ENCODE measurements around the gene SLC4A7.

The SLC4A7 gene

DNA sequence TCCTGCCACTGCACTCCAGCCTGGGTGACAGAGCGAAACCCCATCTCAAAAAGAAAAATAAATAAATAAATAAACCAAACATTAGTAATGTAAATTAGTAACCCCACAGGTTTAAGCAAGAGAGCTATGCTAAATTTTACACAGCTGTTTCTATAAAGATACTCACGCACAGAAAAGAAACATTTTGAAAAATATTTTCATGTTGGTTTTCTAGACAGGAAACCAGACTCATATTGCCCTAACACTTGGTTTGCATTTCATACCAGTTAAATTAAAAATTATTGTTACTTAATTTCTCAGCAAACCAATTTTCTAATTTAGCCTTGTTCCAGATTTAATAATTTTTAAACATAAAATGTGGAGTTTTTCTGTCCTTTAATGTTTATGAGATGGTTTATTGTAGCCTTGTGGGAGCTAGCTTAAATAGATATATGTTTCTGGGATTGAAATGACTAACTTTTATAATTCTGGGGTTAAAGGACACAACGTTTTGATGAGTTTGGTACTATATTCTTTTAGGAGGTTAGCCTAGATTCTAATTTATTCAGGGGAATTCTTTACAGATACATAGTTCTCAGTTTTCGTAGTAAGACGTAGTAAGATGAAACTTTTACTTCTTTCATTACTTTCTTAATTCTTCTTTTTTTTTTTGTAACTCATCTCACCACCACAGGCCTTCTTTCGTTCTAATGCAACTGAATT, 42.6 kb upstream of the SLC4A7 start:
- Histone ChIP-seq H3K27ac (no peak overlapping the region), H3K36me3 (no peaks in the 10 kb centered on the region), H3K27me3 (no peaks in the 10 kb centered on the region), H3K4me1 (peaks cover 0 to 37% (median 26%) of the 10 kb centered on the region in 4 donors), H3K9me3 (no peaks in the 10 kb centered on the region), H3K4me3 (no peak overlapping the region)
- intact Hi-C loops (cut with DNase I; ENCODE audit: low total_unique reads), result loop anchor here (10.0 kb wide), 1 partner anchor 48 kb away; no protein-coding TSS in a partner anchor
- DNase-seq, result no peak
- TF ChIP-seq, protein P1, sequence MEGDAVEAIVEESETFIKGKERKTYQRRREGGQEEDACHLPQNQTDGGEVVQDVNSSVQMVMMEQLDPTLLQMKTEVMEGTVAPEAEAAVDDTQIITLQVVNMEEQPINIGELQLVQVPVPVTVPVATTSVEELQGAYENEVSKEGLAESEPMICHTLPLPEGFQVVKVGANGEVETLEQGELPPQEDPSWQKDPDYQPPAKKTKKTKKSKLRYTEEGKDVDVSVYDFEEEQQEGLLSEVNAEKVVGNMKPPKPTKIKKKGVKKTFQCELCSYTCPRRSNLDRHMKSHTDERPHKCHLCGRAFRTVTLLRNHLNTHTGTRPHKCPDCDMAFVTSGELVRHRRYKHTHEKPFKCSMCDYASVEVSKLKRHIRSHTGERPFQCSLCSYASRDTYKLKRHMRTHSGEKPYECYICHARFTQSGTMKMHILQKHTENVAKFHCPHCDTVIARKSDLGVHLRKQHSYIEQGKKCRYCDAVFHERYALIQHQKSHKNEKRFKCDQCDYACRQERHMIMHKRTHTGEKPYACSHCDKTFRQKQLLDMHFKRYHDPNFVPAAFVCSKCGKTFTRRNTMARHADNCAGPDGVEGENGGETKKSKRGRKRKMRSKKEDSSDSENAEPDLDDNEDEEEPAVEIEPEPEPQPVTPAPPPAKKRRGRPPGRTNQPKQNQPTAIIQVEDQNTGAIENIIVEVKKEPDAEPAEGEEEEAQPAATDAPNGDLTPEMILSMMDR (IDR thresholded peaks at IDR 0.05), result no peak

GRCh38 chr3:27521872-27522265, 37.7 kb upstream of the SLC4A7 start:
- intact Hi-C loops (cut with DNase I; ENCODE audit: low total_unique reads), result loop anchor here (10.0 kb wide), 1 partner anchor 53 kb away; no protein-coding TSS in a partner anchor
- TF ChIP-seq, protein P1 (IDR thresholded peaks at IDR 0.05), result no peak

GRCh38 chr3:27521179-27521871, 37.1 kb upstream of the SLC4A7 start:
- DNase-seq, result peak in 1 of 2 donors; percentile 55
- H3K36me3 ChIP-seq, result no peaks in the 10 kb centered on the region
- intact Hi-C loops (cut with DNase I; ENCODE audit: low total_unique reads), result loop anchor here (10.0 kb wide), 1 partner anchor 53 kb away; no protein-coding TSS in a partner anchor
- peak overlapping the region; percentile 47 to 82 for H3K27ac ChIP-seq
- H3K27me3 ChIP-seq, result no peaks in the 10 kb centered on the region
- TF ChIP-seq, protein P1 (IDR thresholded peaks at IDR 0.05), result no peak
- peaks cover 0 to 46% (median 35%) of the 10 kb centered on the region in 4 donors for H3K4me1 ChIP-seq
- H3K9me3 ChIP-seq, result no peaks in the 10 kb centered on the region
- no peak overlapping the region for H3K4me3 ChIP-seq

More at GRCh38 chr3:27521872-27522265, 37.7 kb upstream of the SLC4A7 start:
- no peaks in the 10 kb centered on the region for H3K36me3 ChIP-seq
- H3K27me3 ChIP-seq, result no peaks in the 10 kb centered on the region
- peak overlapping the region; percentile 39 to 82 for H3K27ac ChIP-seq
- no peaks in the 10 kb centered on the region for H3K9me3 ChIP-seq
- H3K4me3 ChIP-seq, result no peak overlapping the region
- H3K4me1 ChIP-seq, result peaks cover 0 to 46% (median 35%) of the 10 kb centered on the region in 4 donors
- DNase-seq, result no peak

GRCh38 chr3:27511724-27512422, 27.7 kb upstream of the SLC4A7 start:
- Histone ChIP-seq H3K4me3 (no peak overlapping the region), H3K27me3 (no peaks in the 10 kb centered on the region), H3K4me1 (peaks cover 0 to 7% (median 0%) of the 10 kb centered on the region in 4 donors), H3K36me3 (no peaks in the 10 kb centered on the region), H3K9me3 (no peaks in the 10 kb centered on the region), H3K27ac (no peak overlapping the region)
- no peak for DNase-seq
- TF ChIP-seq, protein P1 (IDR thresholded peaks at IDR 0.05), result no peak
- intact Hi-C loops (cut with DNase I; ENCODE audit: low total_unique reads), result no loop called here

DNA sequence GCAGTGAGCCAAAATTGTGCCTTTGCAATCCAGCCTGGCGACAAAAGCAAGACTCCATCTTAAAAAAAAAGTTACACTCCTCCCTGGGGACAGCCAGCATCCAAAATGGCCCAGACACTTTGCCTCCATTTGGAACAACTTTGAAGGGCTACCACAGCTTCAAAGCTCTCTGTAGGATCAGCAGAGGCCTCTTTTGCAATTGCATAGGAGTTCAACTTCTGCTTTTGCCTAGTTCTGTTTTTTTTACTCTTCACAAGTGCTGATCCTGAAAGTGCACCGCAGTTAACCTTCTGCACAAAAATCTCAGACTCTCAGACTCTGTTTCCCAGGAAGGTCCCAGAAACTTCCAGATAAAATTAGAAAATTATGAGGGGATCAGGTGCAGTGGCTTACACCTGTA, 25.2 kb upstream of the SLC4A7 start:
- peaks cover 0 to 18% (median 4%) of the 10 kb centered on the region in 4 donors for H3K4me1 ChIP-seq
- H3K4me3 ChIP-seq, result no peak overlapping the region
- H3K36me3 ChIP-seq, result no peaks in the 10 kb centered on the region
- no peaks in the 10 kb centered on the region for H3K9me3 ChIP-seq
- no peaks in the 10 kb centered on the region for H3K27me3 ChIP-seq
- DNase-seq, result no peak
- intact Hi-C loops (cut with DNase I; ENCODE audit: low total_unique reads), result no loop called here
- no peak overlapping the region for H3K27ac ChIP-seq
- TF ChIP-seq, protein P1 (IDR thresholded peaks at IDR 0.05), result no peak

Measured in tibial artery (tissue), 4 donors.